Measurements from ENCODE around the gene NPAS3. TPM values are rescaled to one million over a fixed set of nuclear protein-coding genes. Genes with fewer than 3 reads are reported as not detected.

Gene NPAS3
- total RNA-seq, 1 donor: 0.86 TPM

DNA sequence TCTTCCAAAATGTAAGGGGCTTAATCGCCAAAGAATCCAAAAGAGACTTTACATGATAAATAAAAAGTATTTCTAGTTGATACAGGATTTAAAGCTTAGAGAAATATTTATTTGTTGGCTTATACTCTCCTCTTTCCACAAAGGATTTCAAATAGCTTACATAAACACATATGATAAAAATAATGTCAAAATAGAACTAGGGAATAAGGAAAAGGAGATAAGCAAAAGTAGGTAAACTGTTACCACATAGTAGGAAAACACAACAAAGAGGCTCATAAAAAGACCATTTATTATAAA lies 625.2 kb downstream of the NPAS3 start:
- H3K4me3 ChIP-seq (ENCODE audit: low read depth, low read length): no peak overlapping the region
- DNase-seq (ENCODE audit: low read depth): no peak
- TF ChIP-seq, protein P1, sequence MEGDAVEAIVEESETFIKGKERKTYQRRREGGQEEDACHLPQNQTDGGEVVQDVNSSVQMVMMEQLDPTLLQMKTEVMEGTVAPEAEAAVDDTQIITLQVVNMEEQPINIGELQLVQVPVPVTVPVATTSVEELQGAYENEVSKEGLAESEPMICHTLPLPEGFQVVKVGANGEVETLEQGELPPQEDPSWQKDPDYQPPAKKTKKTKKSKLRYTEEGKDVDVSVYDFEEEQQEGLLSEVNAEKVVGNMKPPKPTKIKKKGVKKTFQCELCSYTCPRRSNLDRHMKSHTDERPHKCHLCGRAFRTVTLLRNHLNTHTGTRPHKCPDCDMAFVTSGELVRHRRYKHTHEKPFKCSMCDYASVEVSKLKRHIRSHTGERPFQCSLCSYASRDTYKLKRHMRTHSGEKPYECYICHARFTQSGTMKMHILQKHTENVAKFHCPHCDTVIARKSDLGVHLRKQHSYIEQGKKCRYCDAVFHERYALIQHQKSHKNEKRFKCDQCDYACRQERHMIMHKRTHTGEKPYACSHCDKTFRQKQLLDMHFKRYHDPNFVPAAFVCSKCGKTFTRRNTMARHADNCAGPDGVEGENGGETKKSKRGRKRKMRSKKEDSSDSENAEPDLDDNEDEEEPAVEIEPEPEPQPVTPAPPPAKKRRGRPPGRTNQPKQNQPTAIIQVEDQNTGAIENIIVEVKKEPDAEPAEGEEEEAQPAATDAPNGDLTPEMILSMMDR (IDR thresholded peaks at IDR 0.05; ENCODE audit: insufficient read depth, low read depth, low read length): no peak

DNA sequence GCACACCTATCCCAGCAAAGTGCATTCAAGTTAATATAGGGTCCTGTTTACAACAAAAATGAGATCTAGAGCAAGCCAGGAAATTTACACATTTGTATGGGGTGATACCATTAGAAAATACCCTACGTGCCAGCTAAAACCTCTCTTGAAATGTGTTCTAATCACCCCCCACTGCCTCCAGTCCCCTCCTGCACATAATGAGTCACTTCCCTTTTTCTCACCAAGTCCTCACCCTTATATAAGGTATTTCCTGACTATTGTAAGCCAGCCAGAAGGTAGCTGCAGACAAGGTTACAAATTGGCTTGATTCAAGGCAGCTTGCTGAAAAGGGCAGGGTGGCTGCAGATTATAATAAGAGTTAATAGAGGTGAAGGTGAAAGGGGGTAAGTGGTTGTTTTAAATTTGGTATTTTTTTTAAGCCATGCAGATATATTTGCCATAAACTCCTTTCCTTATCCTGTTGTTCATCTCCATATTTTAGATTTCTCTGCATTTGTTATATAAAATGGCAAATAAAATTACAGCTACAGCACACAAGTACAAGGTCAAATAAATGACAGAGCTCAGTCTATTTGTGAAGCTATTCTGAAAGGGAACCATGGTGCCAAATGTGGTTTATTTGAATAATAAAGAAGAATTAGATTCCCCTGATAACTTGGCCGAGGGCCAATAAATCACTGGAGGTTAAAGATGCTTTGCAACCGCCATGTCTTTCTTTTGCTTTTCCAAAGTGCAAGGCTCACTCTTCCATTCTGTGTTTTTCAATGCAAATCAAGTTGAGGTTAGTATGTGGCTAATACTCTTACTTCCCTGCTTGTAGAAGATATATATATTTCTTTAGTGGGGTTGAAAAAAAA lies 626.3 kb downstream of the NPAS3 start:
- no peak overlapping the region for H3K4me3 ChIP-seq (ENCODE audit: low read depth, low read length)
- TF ChIP-seq, protein P1 (IDR thresholded peaks at IDR 0.05; ENCODE audit: insufficient read depth, low read depth, low read length): no peak
- DNase-seq (ENCODE audit: low read depth): peak; percentile 47

DNA sequence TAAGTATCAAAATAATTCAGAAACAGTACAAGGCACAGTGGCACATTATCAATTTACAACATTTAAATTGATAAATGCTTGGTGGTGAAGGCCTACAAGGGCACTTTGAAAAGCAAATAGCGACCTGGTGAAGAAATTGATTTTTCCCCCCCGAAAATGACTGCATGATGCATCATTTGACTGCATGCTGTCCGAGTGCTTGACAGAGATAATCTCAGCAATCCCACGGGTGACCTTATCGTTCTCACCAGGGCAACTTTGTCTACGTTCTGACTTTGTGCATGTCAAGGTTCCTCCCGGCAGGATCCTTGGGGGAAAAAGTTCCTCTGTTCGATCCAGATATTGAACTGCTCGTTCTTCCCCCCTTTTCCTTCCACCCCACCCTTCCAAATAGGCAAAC lies 627.4 kb downstream of the NPAS3 start:
- H3K4me3 ChIP-seq (ENCODE audit: low read depth, low read length): no peak overlapping the region
- TF ChIP-seq, protein P1 (IDR thresholded peaks at IDR 0.05; ENCODE audit: insufficient read depth, low read depth, low read length): no peak
- DNase-seq (ENCODE audit: low read depth): no peak

DNA sequence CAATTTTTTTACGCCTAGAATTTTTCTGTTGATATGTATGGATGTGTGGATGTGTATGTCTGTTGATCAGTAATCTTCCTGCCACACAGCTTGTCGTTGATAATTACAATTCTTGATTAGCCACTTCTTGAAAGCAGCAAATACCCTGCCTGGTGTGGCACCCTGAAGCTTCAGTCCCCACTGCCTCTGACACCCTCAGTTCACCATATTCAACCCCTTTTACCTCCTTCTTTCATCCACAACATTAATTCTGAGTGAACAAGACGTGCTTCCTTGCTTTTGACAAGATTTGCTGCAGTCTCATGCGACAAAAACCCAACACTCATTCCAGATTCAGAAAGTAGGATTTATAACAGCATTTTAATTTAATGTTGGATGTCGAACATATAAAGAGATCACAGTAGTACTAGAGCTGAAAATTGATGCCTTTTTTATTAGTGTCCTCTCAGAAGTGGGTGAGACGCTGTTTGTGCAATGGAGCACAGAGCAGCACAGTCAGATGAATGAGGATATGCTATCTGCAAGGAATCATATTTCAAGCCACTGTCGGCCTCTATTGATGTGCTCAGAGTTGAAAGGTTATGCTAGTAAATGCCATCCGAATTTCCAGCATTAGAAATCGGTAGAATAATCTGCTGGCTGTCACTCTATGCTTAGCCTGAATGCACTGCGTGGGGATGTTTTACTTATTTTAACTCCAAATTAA lies 628.5 kb downstream of the NPAS3 start:
- no peak overlapping the region for H3K4me3 ChIP-seq (ENCODE audit: low read depth, low read length)
- peak; percentile 54 for DNase-seq (ENCODE audit: low read depth)
- TF ChIP-seq, protein P1 (IDR thresholded peaks at IDR 0.05; ENCODE audit: insufficient read depth, low read depth, low read length): no peak

DNA sequence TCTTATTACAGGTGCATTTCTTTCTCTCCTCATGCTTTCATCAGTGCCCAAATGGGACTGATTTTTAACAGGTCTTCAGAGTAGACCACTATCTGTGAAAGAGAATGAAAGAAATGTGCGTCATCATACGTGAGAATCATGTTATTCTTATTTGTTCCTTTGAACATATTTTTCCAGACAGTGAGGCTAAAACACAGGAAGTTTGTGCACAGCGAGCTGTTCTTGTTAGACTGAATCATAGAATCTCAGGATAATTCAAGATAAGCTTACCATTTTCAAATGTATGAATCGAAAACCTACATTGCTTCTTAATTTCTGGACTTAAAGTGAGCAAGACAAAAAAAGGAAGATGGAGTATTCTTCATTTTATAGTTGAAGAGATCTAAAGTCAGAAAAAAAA lies 629.1 kb downstream of the NPAS3 start:
- TF ChIP-seq, protein P1 (IDR thresholded peaks at IDR 0.05; ENCODE audit: insufficient read depth, low read depth, low read length): no peak
- no peak overlapping the region for H3K4me3 ChIP-seq (ENCODE audit: low read depth, low read length)
- DNase-seq (ENCODE audit: low read depth): peak; percentile 55

DNA sequence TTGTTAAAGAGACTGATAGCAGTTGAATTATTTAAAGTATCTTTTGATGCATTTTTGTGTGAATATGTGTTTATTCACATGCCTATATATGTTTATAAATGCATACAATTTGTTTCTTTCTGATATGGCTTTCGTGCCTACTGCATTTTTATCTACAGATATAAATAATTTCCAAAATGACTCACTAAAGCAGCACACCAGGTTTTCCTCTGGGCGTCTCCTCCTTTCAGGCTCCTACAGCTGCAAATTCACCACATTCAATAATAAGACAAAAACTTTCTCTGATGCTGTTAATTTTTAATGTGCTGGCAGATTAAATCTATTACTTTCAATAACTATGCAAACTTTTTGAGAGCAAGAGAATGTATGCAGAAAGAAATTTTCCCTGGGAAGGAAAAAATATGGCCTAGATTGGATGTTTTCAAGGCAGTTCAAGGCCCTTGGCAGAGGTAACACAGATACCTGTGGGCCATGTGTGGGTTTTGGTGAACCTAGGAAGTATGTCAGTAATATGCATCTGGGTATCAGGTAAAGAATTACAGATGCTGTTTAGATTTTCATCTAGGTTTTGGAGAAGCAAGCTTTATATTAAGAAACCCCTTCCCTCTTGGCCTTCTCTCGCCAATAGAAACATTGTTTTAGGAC lies 630.4 kb downstream of the NPAS3 start:
- TF ChIP-seq, protein P1 (IDR thresholded peaks at IDR 0.05; ENCODE audit: insufficient read depth, low read depth, low read length): no peak
- no peak overlapping the region for H3K4me3 ChIP-seq (ENCODE audit: low read depth, low read length)
- peak; percentile 21 for DNase-seq (ENCODE audit: low read depth)

Data from fibroblast of villous mesenchyme (primary cell).